CD14-positive monocyte (primary cell): ENCODE data around the gene USP15. TPM values are rescaled to one million over a fixed set of nuclear protein-coding genes. Genes with fewer than 3 reads are reported as not detected.
A peak's percentile ranks its signal among the peaks of the same experiment; 100 is the strongest.

ENCODE experiments used
- DNase-seq, 3 donors: peaks; one replicate each; pipeline ENCODE4 v3.0.0-alpha.2; 2011 to 2022
- H2AFZ ChIP-seq: 2 replicates; pipeline ENCODE4 v1.6.0; 2012; ENCODE audit warnings: mild to moderate bottlenecking, low read depth, low read length, inconsistent platforms; ENCODE audit not compliant: insufficient read depth, poor library complexity, severe bottlenecking
- H3K27ac ChIP-seq, 2 donors: 1 replicate in 1 of 2; 2 replicates in 1 of 2; pipeline ENCODE4 v1.5.1; 2012 to 2013; ENCODE audit warnings: low read length in 2 of 2, control low read depth in 1 of 2, inconsistent platforms in 1 of 2, low read depth in 1 of 2, mild to moderate bottlenecking in 1 of 2
- H3K27me3 ChIP-seq, 2 donors: one replicate each; pipeline versions ENCODE4 v1.6.0 to v1.6.1; 2011 to 2013; ENCODE audit warnings: low read length in 2 of 2; ENCODE audit not compliant: control insufficient read depth in 2 of 2, insufficient read depth in 2 of 2
- H3K36me3 ChIP-seq, 2 donors: replicated peaks in 1 of 2; 1 replicate in 1 of 2; 2 replicates in 1 of 2; pipeline versions ENCODE4 v1.5.1 to v1.6.1; 2012 to 2013; ENCODE audit warnings: low read length in 2 of 2, control low read depth in 1 of 2, inconsistent platforms in 1 of 2, mild to moderate bottlenecking in 1 of 2; ENCODE audit not compliant: insufficient read depth in 2 of 2, control insufficient read depth in 1 of 2
- H3K4me1 ChIP-seq, 2 donors: 1 replicate in 1 of 2; 2 replicates in 1 of 2; pipeline versions ENCODE4 v1.5.1 to v1.6.1; 2012 to 2013; ENCODE audit warnings: low read length in 2 of 2, control low read depth in 1 of 2, inconsistent platforms in 1 of 2, mild to moderate bottlenecking in 1 of 2, moderate library complexity in 1 of 2; ENCODE audit not compliant: insufficient read depth in 2 of 2, control insufficient read depth in 1 of 2
- H3K4me2 ChIP-seq: replicated peaks from 2 replicates; pipeline ENCODE3; 2012; ENCODE audit warnings: low read length, moderate library complexity, mild to moderate bottlenecking; ENCODE audit not compliant: poor library complexity, severe bottlenecking; ENCODE audit errors: extremely low read depth
- H3K4me3 ChIP-seq, 3 experiments: fragments of 200-600 bp in 1 of 3; sonication (generic) in 1 of 3; replicated peaks in 1 of 3; 1 replicate in 2 of 3; 2 replicates in 1 of 3; pipeline ENCODE4 v1.5.1; 2011 to 2013; ENCODE audit warnings: low read length in 3 of 3, mild to moderate bottlenecking in 3 of 3, control low read depth in 2 of 3, low read depth in 2 of 3, inconsistent platforms in 1 of 3, moderate library complexity in 1 of 3
- H3K79me2 ChIP-seq: 2 replicates; pipeline ENCODE4 v1.6.0; 2012; ENCODE audit warnings: mild to moderate bottlenecking, control low read depth, inconsistent platforms, low read length, moderate library complexity; ENCODE audit not compliant: insufficient read depth
- H3K9ac ChIP-seq: 2 replicates; pipeline ENCODE4 v1.6.0; 2017; ENCODE audit warnings: low read length, mild to moderate bottlenecking; ENCODE audit not compliant: insufficient read depth, poor library complexity, severe bottlenecking
- H3K9me3 ChIP-seq, 2 donors: replicated peaks in 1 of 2; 1 replicate in 1 of 2; 2 replicates in 1 of 2; pipeline versions ENCODE4 v1.5.1 to v1.6.1; 2012 to 2013; ENCODE audit warnings: low read length in 2 of 2, control low read depth in 1 of 2; ENCODE audit not compliant: control insufficient read depth in 1 of 2, insufficient read depth in 1 of 2
- H4K20me1 ChIP-seq: 2 replicates; pipeline ENCODE4 v1.6.0; 2012; ENCODE audit warnings: mild to moderate bottlenecking, low read length, control low read depth, moderate library complexity; ENCODE audit not compliant: insufficient read depth
- H3K27ac Mint-ChIP-seq, 7 donors: one replicate each; pipeline ENCODE4 v1.8.0; 2020; ENCODE audit warnings: mild to moderate bottlenecking in 7 of 7, mixed read lengths in 7 of 7, moderate library complexity in 6 of 7, inconsistent platforms in 2 of 7
- H3K27me3 Mint-ChIP-seq, 3 donors: one replicate each; pipeline ENCODE4 v1.8.0; 2021 to 2022; ENCODE audit warnings: low read depth in 3 of 3, mild to moderate bottlenecking in 3 of 3, mixed read lengths in 3 of 3, moderate library complexity in 3 of 3, inconsistent platforms in 1 of 3
- H3K36me3 Mint-ChIP-seq, 2 donors: one replicate each; pipeline ENCODE4 v1.8.0; 2020; ENCODE audit warnings: mixed read lengths in 2 of 2, inconsistent platforms in 1 of 2, mild to moderate bottlenecking in 1 of 2
- H3K4me1 Mint-ChIP-seq: one replicate; pipeline ENCODE4 v1.8.0; 2020; ENCODE audit warnings: mild to moderate bottlenecking, mixed read lengths
- H3K4me3 Mint-ChIP-seq, 2 donors: one replicate each; pipeline ENCODE4 v1.8.0; 2020; ENCODE audit warnings: mild to moderate bottlenecking in 2 of 2, mixed read lengths in 2 of 2, moderate library complexity in 1 of 2
- H3K9me3 Mint-ChIP-seq, 7 donors: one replicate each; pipeline ENCODE4 v1.8.0; 2020 to 2022; ENCODE audit warnings: mixed read lengths in 7 of 7, mild to moderate bottlenecking in 6 of 7, moderate library complexity in 6 of 7, inconsistent platforms in 2 of 7
- CTCF ChIP-seq: fragments of 200-600 bp; IDR thresholded peaks from one replicate; pipeline ENCODE4 v1.8.0; 2022; ENCODE audit warnings: antibody characterized with exemption, mild to moderate bottlenecking
- WGBS: methylation state at CpG from one replicate; pipeline ENCODE4 v1.1.5; 2013; ENCODE audit warnings: missing lambda C conversion rate; ENCODE audit not compliant: insufficient coverage; 5-methylcytosine and 5-hydroxymethylcytosine counted together
- intact Hi-C, 2 donors: fragments of 100-400 bp; cut with micrococcal nuclease; formaldehyde crosslinking; loops; one replicate each; pipeline versions ENCODE4 v1.15.0 to v1.15.1; 2023
- polyA plus RNA-seq, 3 donors: library from polyadenylated mRNA; depleted of rRNA in 1 of 3; unstranded in 2 of 3; stranded (reverse) in 1 of 3; fragments of 300-500 nt in 2 of 3; fragments of >200 nt in 1 of 3; fragmentation: Illumina TruSeq in 2 of 3; gene quantifications; 1 replicate in 2 of 3; 2 replicates in 1 of 3; pipeline ENCODE4 v1.2.3, GENCODE V29; 2012 to 2021

USP15 gene
- polyA plus RNA-seq, 3 donors, result 146 to 449 (median 180) TPM

GRCh38 chr12:62252576-62252975 is 7.6 kb upstream of the USP15 start:
- peak overlapping the region; percentile 90 to 96 (median 94) for H3K27ac Mint-ChIP-seq
- intact Hi-C loops, result loop anchor here (5.0 kb wide), 2 partner anchors 35 to 40 kb away; no protein-coding TSS in a partner anchor

GRCh38 chr12:62254967-62255366 is 5.2 kb upstream of the USP15 start:
- no peak overlapping the region for H3K4me3 Mint-ChIP-seq
- TF ChIP-seq CTCF, result no peak
- no peak for DNase-seq

More at GRCh38 chr12:62252576-62252975, 7.6 kb upstream of the USP15 start:
- Mint-ChIP-seq H3K36me3 (peaks cover 6 to 9% of the 10 kb centered on the region in 2 donors), H3K4me1 (peaks cover 72% of the 10 kb centered on the region), H3K27me3 (no peaks in the 10 kb centered on the region), H3K9me3 (peaks cover 0 to 3% (median 0%) of the 10 kb centered on the region in 7 donors), H3K4me3 (no peak overlapping the region)
- peak in 2 of 3 donors; percentile 31 to 56 for DNase-seq
- peak overlapping the region; percentile 16 for H3K4me2 ChIP-seq
- H3K4me3 ChIP-seq, result peak overlapping the region in 1 of 3 experiments; percentile 59
- H3K4me1 ChIP-seq, result peaks cover 71 to 74% of the 10 kb centered on the region in 2 donors
- no peaks in the 10 kb centered on the region for H3K27me3 ChIP-seq
- H3K9ac ChIP-seq, result no peak overlapping the region
- no peaks in the 10 kb centered on the region for H3K9me3 ChIP-seq
- H4K20me1 ChIP-seq, result no peaks in the 10 kb centered on the region
- no peak for TF ChIP-seq CTCF
- peaks cover 30% of the 10 kb centered on the region for H3K79me2 ChIP-seq
- H3K27ac ChIP-seq, result peak overlapping the region; percentile 66 to 79
- no CpG with 5 or more reads among the region's 4 CpGs for WGBS
- H2AFZ ChIP-seq, result peak overlapping the region; percentile 12
- no peaks in the 10 kb centered on the region for H3K36me3 ChIP-seq

More at GRCh38 chr12:62254967-62255366, 5.2 kb upstream of the USP15 start:
- peaks cover 6 to 9% of the 10 kb centered on the region in 2 donors for H3K36me3 Mint-ChIP-seq
- Histone ChIP-seq H3K4me3 (no peak overlapping the region), H3K27me3 (no peaks in the 10 kb centered on the region), H3K4me1 (peaks cover 75% of the 10 kb centered on the region in 2 donors), H3K27ac (no peak overlapping the region), H3K9ac (no peak overlapping the region), H3K9me3 (no peaks in the 10 kb centered on the region), H4K20me1 (no peaks in the 10 kb centered on the region), H3K79me2 (peaks cover 49% of the 10 kb centered on the region), H2AFZ (no peak overlapping the region), H3K4me2 (no peak overlapping the region), H3K36me3 (no peaks in the 10 kb centered on the region)
- peaks cover 0 to 3% (median 0%) of the 10 kb centered on the region in 7 donors for H3K9me3 Mint-ChIP-seq
- peaks cover 72% of the 10 kb centered on the region for H3K4me1 Mint-ChIP-seq
- H3K27me3 Mint-ChIP-seq, result no peaks in the 10 kb centered on the region
- WGBS, result no CpG with 5 or more reads among the region's 3 CpGs
- intact Hi-C loops, result loop anchor here (5.0 kb wide), 2 partner anchors 38 to 43 kb away; no protein-coding TSS in a partner anchor
- H3K27ac Mint-ChIP-seq, result no peak overlapping the region
